GM12872 (cell line): Measurements from ENCODE around the gene SLC6A13.

Experiments used
- CTCF ChIP-seq: IDR thresholded peaks from 3 replicates; pipeline ENCODE4 v1.5.1; 2011; ENCODE audit warnings: low read depth, mild to moderate bottlenecking, low read length, moderate library complexity; ENCODE audit not compliant: insufficient read depth

Gene SLC6A13

GRCh38 chr12:176321-177181 lies 86.1 kb downstream of the SLC6A13 start:
- no peak for TF ChIP-seq CTCF

GRCh38 chr12:175759-176158 lies 86.9 kb downstream of the SLC6A13 start:
- TF ChIP-seq CTCF: no peak

GRCh38 chr12:175250-175649 lies 87.4 kb downstream of the SLC6A13 start:
- TF ChIP-seq CTCF: no peak

GRCh38 chr12:174596-174995 lies 88.0 kb downstream of the SLC6A13 start:
- TF ChIP-seq CTCF: no peak

- no peak for TF ChIP-seq CTCF
These were observed 88.5 kb downstream of the SLC6A13 start for GRCh38 chr12:174124-174523.

- no peak for TF ChIP-seq CTCF
These were observed 89.9 kb downstream of the SLC6A13 start for GRCh38 chr12:172732-173161.

DNA sequence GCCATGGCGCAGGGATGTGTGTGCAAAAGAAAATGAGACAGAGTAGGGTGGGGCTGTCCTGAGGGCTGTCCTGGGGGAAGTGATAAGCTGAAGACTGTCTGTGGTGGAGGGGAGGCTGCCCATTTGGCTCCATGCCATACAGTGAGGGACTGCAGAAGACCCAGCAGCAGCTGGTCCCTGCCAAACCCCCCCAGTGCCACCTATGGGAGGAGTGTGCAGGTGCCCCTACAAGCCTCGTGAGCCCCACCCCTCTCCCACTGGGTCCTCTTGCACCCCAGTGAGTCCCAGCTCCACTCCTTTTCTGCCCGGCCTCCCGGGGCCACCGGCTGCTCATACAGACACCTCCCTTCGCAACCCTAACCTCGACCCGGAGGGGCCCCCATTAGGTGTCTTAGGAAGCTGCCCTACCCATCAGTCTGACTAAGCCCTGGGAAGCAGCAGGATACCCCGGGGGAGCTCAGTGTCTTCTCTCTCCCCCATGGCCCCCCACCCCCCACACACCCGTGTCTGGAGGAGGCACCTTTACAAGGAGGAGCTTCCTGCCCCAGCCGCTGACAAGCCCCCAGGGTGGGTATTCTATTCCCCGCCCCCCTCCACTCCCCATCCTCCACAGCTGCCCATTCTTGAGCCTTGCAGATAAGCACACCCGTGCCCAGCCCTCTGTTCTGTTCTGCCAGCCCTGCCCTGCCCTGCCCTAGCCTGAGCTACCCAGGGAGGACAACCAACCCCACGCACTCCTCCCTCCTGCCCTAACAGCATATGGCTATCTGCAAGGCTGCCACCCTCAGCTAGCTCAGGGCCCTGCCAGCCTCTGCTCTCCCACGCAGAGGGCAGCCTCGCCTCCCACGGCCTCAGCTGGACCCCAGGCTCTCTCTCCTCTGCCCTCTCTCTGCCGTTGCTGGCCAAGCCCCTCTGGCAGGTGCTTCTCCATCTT lies 90.6 kb downstream of the SLC6A13 start:
- TF ChIP-seq CTCF: no peak
